ENCODE data around the gene PHETA2. TPM values are rescaled to one million over a fixed set of nuclear protein-coding genes. Genes with fewer than 3 reads are reported as not detected.

PHETA2 gene
- polyA plus RNA-seq, 1 donor (not counting 4 experiments of a cell fraction or from before 2014, with no cell fraction given): 0.80 TPM

- no peaks in the 10 kb centered on the region for H3K79me2 ChIP-seq (ENCODE audit: control insufficient read depth, insufficient read depth, low read length)
- no peaks in the 10 kb centered on the region for H3K9me3 ChIP-seq (ENCODE audit: control insufficient read depth, low read depth, low read length)
- TF ChIP-seq EZH2 (IDR thresholded peaks at IDR 0.05; ENCODE audit: low read length) (no peak), CTCF (optimal IDR thresholded peaks at IDR 0.05 in 1 of 3, IDR thresholded peaks at IDR 0.05 in 1 of 3, conservative IDR thresholded peaks at IDR 0.05 in 1 of 3; ENCODE audit: extremely low read depth in 1 of 3, insufficient read depth in 2 of 3, low read length in 3 of 3) (no peak)
- no peak overlapping the region for H3K4me3 ChIP-seq (ENCODE audit: control insufficient read depth in 2 of 3, extremely low read depth in 1 of 3, insufficient read depth in 2 of 3, low read depth in 1 of 3, low read length in 3 of 3)
- dilution Hi-C loops (cut with MboI; ENCODE audit: extremely low pct_ligation_motif_present, low sequenced_read_pairs): no loop called here
- no peaks in the 10 kb centered on the region for H4K20me1 ChIP-seq (ENCODE audit: control insufficient read depth, extremely low read depth, insufficient read depth, low read length)
- no peaks in the 10 kb centered on the region for H3K9me1 ChIP-seq (ENCODE audit: control insufficient read depth, extremely low read depth, insufficient read depth, low read length)
- no peaks in the 10 kb centered on the region for H3K36me3 ChIP-seq (ENCODE audit: control insufficient read depth in 2 of 2, extremely low read depth in 1 of 2, insufficient read depth in 2 of 2, low read length in 2 of 2)
- H3K9ac ChIP-seq (ENCODE audit: control insufficient read depth, extremely low read depth, insufficient read depth, low read length): no peak overlapping the region
- H2AFZ ChIP-seq (ENCODE audit: control insufficient read depth, low read length): no peak overlapping the region
- no peak overlapping the region for H3K27ac ChIP-seq (ENCODE audit: control insufficient read depth, insufficient read depth, low read length)
- no peak overlapping the region for H3K4me2 ChIP-seq (ENCODE audit: control insufficient read depth, extremely low read depth, insufficient read depth, low read depth, low read length)
- no peak for DNase-seq (ENCODE audit: low read depth, low spot score)
- no peaks in the 10 kb centered on the region for H3K4me1 ChIP-seq (ENCODE audit: control insufficient read depth, extremely low read depth, insufficient read depth, low read length)
- FAIRE-seq: peak; percentile 43
- no peaks in the 10 kb centered on the region for H3K27me3 ChIP-seq (ENCODE audit: control insufficient read depth, extremely low read depth, insufficient read depth, low read length)
Observed at GRCh38 chr22:42052765-42053164, 21.3 kb upstream of the PHETA2 start.

GRCh38 chr22:42056757-42057511 lies 17.1 kb upstream of the PHETA2 start:
- Histone ChIP-seq H3K9me1 (ENCODE audit: control insufficient read depth, extremely low read depth, insufficient read depth, low read length) (no peaks in the 10 kb centered on the region), H3K27ac (ENCODE audit: control insufficient read depth, insufficient read depth, low read length) (no peak overlapping the region), H3K9ac (ENCODE audit: control insufficient read depth, extremely low read depth, insufficient read depth, low read length) (no peak overlapping the region), H3K4me2 (ENCODE audit: control insufficient read depth, extremely low read depth, insufficient read depth, low read depth, low read length) (no peak overlapping the region), H3K79me2 (ENCODE audit: control insufficient read depth, insufficient read depth, low read length) (no peaks in the 10 kb centered on the region), H3K4me1 (ENCODE audit: control insufficient read depth, extremely low read depth, insufficient read depth, low read length) (no peaks in the 10 kb centered on the region), H3K27me3 (ENCODE audit: control insufficient read depth, extremely low read depth, insufficient read depth, low read length) (no peaks in the 10 kb centered on the region), H2AFZ (ENCODE audit: control insufficient read depth, low read length) (no peak overlapping the region), H4K20me1 (ENCODE audit: control insufficient read depth, extremely low read depth, insufficient read depth, low read length) (no peaks in the 10 kb centered on the region), H3K4me3 (ENCODE audit: control insufficient read depth in 2 of 3, extremely low read depth in 1 of 3, insufficient read depth in 2 of 3, low read depth in 1 of 3, low read length in 3 of 3) (no peak overlapping the region), H3K9me3 (ENCODE audit: control insufficient read depth, low read depth, low read length) (no peaks in the 10 kb centered on the region), H3K36me3 (ENCODE audit: control insufficient read depth in 2 of 2, extremely low read depth in 1 of 2, insufficient read depth in 2 of 2, low read length in 2 of 2) (peaks cover 7 to 16% of the 10 kb centered on the region in 2 experiments)
- no peak for FAIRE-seq
- DNase-seq (ENCODE audit: low read depth, low spot score): no peak
- TF ChIP-seq EZH2 (IDR thresholded peaks at IDR 0.05; ENCODE audit: low read length) (no peak), CTCF (optimal IDR thresholded peaks at IDR 0.05 in 1 of 3, IDR thresholded peaks at IDR 0.05 in 1 of 3, conservative IDR thresholded peaks at IDR 0.05 in 1 of 3; ENCODE audit: extremely low read depth in 1 of 3, insufficient read depth in 2 of 3, low read length in 3 of 3) (no peak)
- dilution Hi-C loops (cut with MboI; ENCODE audit: extremely low pct_ligation_motif_present, low sequenced_read_pairs): no loop called here
